Measurements from ENCODE around the gene PLA2G4C.

Gene PLA2G4C

DNA sequence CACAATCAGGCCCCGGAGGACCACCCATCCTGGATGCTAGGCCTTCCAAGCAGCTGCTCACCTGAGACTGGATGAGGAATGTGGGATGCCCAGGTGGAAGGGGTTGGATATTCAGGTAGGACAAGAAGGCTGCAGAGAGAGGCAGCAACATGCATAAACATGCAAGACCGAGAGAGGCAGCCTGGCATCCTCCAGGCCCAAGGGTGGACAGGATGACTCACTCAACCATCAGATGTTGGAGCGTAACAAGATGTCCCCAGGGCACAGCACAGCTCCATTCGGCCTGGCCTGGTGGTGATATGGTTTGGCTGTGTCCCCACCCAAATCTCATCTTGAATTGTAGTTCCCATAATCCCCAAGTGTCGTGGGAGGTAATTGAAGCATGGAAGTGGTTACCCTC, 56.8 kb downstream of the PLA2G4C start:
- DNase-seq (ENCODE audit: low read depth in 3 of 3): no peak

GRCh38 chr19:48053076-48053475, 57.5 kb downstream of the PLA2G4C start:
- no peak for DNase-seq (ENCODE audit: low read depth in 3 of 3)

DNA sequence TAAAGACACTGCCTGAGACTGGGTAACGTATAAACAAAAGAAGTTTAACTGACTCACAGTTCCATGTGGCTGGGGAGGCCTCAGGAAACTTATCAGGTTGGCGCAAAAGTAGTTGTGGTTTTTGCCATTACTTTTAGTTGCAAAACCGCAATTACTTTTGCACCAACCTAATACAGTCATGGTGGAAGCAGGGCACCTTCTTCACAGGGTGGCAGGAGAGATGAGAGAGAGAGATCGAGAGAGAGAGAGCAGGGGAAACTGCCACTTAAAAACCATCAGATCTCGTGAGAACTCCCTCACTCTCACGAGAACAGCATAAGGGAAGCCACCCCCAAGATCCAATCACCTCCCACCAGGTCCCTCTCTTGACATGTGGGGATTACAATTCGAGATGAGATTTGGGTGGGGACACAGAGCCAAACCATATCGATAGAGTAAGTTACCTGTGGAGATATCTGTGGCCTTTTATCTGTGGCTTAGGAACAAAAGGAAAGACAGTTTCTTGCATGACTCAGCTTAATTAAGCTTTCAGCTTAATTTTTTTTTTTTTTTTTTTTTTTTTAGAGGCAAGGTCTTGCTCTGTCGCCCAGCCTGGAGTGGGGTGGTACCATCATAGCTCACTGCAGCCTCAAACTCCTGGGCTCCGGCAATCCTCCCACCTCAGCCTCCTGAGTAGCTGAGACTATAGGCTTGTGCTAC, 59.1 kb downstream of the PLA2G4C start:
- DNase-seq (ENCODE audit: low read depth in 3 of 3): no peak

GRCh38 chr19:48044561-48044960, 66.1 kb downstream of the PLA2G4C start:
- DNase-seq (ENCODE audit: low read depth in 3 of 3): no peak

DNA sequence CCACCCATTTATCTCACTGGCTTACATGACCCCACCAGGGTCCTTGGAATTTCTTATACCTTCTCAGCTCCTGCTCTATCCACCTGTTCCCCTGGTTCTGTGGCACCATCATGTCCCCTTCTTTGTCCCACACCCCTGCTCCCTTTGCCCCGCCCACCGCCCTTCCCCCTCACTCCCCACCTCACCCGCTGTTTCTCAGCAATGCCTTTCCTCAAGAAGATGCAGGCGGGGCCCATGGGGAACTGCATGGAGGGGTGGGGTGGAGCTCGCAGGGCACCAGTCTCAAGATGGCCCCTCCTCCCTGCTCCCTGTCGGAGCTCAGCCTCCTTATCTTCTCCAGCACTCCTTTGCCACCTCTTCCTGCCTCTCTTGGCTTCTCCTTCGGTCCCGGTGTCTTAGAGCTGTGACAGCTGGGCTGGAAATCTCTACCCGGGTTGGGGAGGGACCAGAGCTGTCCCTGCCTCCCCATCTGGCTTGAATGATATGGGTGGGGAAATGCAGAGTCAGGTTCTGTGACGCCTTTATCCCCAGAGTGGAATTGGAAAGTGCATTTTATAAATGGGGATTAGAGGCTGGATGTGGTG, 66.8 kb downstream of the PLA2G4C start, which contains the start of gene CABP5:
CABP5 (minus strand) TSS at position 405 of the 584 bp plus-strand sequence; CDS start at position 248, 157 bp downstream.
- no peak for DNase-seq (ENCODE audit: low read depth in 3 of 3)

DNA sequence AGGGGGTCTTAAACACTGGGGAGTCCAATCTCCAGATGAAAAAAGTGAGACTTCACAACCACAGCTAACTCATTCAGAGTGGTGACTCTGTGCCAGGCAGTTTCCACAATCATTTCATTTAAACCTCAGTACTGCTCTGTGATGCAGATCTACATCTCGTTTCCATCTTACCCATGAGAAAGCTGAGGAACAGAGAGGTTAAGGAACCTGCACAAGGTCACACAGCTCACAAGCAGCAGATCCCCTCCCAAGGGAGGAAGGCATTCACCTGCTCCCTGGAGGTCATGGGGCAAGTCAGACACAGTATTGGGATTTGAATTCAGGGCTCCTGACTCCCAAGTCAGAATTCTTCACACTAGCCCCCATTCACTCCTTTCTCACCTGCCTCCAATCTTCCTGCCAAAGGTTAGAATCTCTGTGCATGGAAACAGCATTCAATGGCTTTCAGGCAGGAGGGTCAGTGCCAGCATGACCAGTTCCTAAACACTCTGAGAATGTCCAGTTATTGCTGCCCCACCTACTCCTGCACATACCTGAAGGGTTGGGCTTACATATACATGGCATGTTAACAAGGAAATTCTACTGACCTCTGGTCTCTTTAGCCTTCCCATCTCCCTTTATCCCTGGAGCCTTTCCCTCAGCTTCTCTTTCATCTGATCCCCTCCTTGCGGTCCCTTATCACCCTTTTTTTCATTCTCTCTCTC, 68.6 kb downstream of the PLA2G4C start:
- no peak for DNase-seq (ENCODE audit: low read depth in 3 of 3)

GRCh38 chr19:48036765-48037164, 73.9 kb downstream of the PLA2G4C start:
- no peak for DNase-seq (ENCODE audit: low read depth in 3 of 3)

- DNase-seq (ENCODE audit: low read depth in 3 of 3): no peak
These were observed 77.0 kb downstream of the PLA2G4C start for GRCh38 chr19:48033604-48034003.

- DNase-seq (ENCODE audit: low read depth in 3 of 3): no peak
These were observed 80.5 kb downstream of the PLA2G4C start for GRCh38 chr19:48030073-48030472.

- DNase-seq (ENCODE audit: low read depth in 3 of 3): no peak
These were observed 81.2 kb downstream of the PLA2G4C start for GRCh38 chr19:48029431-48029830.

DNA sequence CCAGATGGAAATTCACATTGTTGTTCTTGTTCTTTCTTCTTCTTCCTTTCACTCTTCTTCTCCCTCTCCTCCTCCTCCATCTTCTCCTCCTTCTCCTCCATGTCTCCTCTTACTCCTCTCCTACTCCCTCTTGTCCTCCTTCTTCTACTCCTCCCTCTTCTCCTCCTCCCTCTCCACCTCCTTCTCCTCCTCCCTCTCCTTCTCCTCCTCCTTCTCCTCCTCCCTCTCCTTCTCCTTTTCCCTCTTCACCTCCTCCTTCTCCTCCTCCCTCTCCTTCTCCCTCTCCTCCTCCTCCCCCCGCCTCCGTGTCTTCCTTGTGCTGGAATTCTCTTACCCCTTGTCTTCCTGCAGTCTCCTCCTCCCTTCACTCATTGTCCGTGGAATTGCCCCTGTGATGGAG, 85.1 kb downstream of the PLA2G4C start:
- DNase-seq (ENCODE audit: low read depth in 3 of 3): no peak

DNA sequence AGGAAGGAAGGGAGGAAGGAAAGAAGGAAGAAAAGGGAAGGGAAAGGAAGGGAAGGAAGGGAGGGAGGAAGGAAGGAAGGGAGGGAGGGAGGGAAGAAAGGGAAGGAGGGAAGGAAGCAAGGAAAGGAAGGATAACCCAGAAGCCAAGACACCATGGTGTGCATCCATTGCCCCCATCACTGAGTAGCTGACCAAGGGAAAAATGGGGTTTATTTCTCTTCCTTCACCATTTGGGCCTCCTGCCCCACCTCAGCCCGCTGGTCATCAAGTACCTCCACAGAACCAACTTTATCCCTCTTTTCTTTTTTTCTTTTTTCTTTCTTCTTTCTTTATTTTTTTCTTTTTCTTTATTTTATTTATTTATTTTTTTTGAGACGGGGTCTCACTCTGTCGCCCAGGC, 87.1 kb downstream of the PLA2G4C start:
- DNase-seq (ENCODE audit: low read depth in 3 of 3): no peak

- no peak for DNase-seq (ENCODE audit: low read depth in 3 of 3)
These were observed 87.6 kb downstream of the PLA2G4C start for GRCh38 chr19:48023011-48023410.

DNA sequence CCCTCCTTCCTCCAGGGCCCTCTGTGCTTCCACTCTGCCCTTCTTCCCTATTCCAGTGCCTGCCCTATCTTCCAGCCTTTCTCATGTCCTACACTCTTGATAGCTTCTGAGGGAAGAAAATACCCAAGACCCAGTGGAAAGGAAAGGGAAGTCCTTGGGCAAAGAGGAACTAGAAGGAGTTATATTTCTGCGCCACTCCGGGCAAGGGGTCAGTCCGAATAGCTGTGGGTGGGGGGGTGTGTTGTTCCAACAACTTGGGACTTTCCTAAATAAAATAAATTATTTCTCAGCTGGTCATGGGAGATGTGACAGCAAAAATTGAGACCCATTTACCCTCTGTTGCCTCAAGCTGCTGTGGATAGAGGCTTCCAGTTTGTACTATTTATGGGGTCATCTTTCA, 89.9 kb downstream of the PLA2G4C start:
- DNase-seq (ENCODE audit: low read depth in 3 of 3): no peak

DNA sequence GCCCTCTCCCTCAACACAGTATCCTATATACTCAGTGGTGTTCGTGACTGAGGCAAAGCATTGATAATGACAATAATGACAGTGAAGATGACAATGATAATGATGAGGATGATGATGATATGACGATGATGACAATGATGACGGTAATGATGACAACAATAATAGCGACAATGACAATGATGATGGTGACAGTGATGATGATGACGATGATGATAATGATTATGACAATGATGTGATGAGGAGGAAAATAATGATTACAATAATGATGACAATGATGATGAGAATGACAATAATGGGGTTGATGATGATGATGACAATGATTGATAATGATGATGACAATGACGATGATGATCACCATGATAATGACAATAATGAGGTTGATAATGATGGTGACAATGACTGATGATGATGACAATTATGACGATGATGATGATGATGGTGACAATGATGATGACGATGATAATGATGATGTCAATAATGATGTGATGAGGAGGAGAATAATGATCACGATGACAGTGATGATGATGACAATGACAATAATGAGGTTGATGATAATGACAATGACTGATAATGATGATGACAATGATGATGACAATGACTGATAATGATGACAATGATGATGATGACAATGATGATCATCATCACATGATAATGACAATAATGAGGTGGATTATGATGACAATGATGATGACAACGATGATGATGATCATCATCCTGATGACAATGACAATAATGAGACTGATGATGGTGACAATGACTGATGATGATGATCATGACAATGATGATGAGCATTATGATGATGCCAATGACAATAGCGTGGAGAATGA, 99.5 kb downstream of the PLA2G4C start:
- DNase-seq (ENCODE audit: low read depth in 3 of 3): no peak

DNA sequence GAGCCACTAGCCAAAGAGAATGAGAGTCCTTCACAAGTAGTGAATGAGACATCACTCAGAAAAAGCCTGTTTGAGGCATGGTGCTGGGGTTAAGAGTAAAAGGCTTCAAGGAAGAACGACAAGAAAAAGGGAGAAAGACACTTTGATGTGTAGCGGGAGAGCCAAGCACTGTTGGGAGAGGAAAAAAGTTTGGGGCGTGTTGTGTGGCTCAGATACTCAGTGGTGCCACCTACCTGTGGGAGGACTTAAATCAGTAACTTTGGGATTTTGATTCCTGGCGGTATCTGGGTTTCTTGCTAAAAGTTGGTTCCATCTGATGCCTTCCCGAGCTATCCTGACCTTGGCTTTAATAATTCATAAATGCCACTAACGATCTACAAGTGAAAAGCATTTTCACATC, 103.9 kb downstream of the PLA2G4C start:
- no peak for DNase-seq (ENCODE audit: low read depth in 3 of 3)

- DNase-seq (ENCODE audit: low read depth in 3 of 3): no peak
These were observed 106.4 kb downstream of the PLA2G4C start for GRCh38 chr19:48004236-48004635.

DNA sequence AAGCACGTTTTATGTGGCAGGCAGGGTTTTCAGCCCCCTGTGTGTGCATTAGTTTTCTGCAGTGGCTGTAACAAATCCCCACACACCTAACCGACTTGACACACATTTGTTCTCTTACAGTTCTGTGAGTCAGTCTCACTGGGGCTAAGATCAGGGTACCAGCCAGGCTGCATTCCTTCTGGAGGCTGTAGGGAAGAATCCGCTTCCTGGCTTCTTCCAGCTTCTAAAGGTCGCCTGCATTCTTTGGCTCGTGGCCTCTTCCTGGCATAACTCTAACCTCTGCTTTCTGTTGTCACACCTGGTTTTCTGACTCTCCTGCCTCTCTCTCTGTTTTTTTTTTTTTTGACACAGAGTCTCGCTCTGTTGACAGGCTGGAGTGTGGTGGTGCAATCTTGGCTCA, 109.8 kb downstream of the PLA2G4C start:
- DNase-seq (ENCODE audit: low read depth in 3 of 3): no peak

- no peak for DNase-seq (ENCODE audit: low read depth in 3 of 3)
These were observed 111.8 kb downstream of the PLA2G4C start for GRCh38 chr19:47998800-47999199.
